Activated CD4-positive, alpha-beta T cell treated with anti-CD3 and anti-CD28 coated beads for 1 hour (primary cell): ENCODE measurements around the gene CDKN1B.

Source experiments
- DNase-seq: peaks from one replicate; pipeline ENCODE4 v3.0.0-alpha.2; 2020

Gene CDKN1B

GRCh38 chr12:12716793-12717585 is at the start of gene CDKN1B:
CDKN1B (plus strand) TSS chr12:12717368; CDS start chr12:12717840, 472 bp downstream.
- DNase-seq = peak; percentile 78

DNA sequence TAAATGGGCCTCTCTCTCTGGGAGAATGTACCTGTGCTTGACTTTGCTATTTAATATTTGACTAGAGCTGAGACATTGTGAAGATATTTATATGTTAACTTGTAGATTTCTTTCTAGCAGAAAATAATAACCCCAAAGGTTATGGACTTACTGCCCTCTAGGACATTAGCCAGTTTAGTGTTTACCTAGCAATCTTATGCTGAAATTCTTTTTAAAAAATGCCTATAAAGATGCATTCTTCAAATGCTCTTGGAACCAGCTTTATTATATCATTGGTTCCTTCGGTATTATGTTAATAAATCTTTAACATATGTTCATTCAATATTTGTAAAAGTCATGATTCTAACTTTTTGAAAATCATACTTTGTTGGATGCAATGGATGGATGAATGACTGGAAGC is 49.2 kb upstream of the CDKN1B start:
- no peak for DNase-seq

GRCh38 chr12:12669020-12669419 is 48.1 kb upstream of the CDKN1B start:
- DNase-seq = no peak

DNA sequence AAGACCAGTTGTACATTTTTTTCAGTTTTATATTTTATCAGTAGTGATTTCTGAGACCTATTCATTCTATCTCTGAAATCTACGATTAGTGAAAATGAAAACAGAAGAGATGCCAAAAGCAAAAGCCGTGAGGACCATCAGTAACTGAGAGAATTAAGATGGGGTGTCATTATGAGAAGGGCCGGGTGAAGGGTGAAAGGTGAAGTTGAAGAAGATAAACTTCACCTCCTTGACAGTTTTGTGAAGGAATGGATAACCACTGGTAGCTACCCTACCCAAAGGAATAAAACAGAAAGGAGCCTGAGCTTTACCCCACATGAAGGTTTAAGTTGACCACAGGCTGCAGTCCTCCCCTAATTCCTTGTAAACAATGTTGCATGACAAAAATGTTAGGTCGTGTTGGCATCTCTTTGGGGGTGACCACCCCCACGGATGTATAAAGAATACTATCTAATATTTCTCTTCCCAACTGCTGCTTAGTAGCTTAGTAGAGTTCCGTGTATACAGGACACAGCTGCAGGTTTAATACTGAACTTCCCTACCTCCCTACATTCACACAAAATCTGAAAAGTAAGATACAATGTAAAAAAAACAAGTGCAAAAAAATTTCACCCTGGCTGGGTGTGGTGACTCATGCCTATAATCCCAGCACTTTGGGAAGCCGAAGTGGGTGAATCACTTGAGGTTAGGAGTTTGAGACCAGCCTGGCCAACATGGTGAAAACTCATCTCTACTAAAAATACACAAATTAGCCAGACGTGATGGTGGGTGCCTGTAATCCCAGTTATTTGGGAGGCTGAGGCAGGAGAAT is 45.1 kb upstream of the CDKN1B start:
- no peak for DNase-seq

DNA sequence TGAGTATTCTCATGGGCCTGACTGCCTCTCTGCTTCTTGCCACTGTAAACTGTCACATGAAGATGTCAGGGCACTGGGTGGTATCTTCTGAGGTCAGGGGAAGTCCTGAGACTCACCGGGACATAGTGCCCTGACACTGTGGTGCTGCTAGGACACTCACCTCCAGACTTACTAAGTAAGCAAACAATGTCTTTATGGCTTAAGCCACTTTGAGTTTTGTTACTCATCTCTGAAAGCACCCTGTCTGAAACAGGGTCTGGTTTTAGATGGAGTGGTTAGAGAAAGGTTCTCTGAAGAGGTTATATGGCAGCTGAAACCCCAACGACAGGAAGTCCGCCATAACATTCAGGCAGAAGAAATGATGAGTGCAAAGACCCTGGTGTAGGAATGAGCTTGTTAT is 43.9 kb upstream of the CDKN1B start:
- no peak for DNase-seq

GRCh38 chr12:12676605-12677004 is 40.6 kb upstream of the CDKN1B start:
- DNase-seq = no peak

- DNase-seq = no peak
Measured at GRCh38 chr12:12681061-12681765, 36.0 kb upstream of the CDKN1B start.

DNA sequence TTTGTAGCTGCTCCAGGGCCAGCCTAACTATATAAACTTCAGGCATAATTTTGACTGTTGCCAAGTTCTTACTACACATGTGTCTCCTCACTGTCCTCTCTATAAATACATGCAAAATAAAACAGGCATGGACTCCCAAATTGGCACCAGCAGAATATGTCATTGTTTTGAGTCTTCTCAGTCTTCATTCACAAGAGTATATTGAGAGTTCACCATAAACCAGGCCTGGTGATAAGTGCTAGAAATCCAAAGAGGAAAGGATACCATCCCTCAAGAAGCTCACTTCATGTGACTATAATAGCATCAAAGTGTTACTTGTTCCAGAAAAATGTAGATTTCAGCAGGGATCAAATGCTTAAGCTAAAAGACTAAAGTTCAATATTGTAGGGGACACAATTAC is 34.9 kb upstream of the CDKN1B start:
- DNase-seq = no peak

DNA sequence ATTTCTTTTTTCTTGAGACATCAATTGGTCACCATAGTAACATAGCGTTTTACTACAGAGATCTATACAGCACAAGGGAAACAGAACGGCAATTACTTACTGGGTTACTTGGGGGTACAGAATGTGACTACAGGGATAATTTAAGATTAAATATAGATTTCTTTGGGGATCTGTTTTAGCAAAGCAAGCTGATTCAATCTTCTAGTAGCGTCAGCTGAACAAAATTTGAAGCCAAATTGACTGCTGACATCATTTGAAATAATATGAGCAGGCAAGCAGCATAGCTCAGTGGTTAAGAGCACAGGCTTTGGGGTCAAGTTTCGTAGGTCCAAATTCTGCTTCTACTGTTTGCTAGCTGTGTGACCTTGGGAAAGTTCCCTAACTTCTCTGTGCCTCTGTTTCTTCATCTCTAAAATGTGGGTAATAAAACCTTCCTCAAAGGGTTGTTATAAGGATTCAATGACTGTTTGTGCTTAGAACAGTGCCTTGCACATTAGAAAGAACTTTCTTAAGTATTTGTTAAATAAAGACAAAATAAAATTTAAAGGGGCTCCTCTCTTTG is 34.0 kb upstream of the CDKN1B start:
- no peak for DNase-seq

GRCh38 chr12:12683725-12684124 is 33.4 kb upstream of the CDKN1B start:
- no peak for DNase-seq

DNA sequence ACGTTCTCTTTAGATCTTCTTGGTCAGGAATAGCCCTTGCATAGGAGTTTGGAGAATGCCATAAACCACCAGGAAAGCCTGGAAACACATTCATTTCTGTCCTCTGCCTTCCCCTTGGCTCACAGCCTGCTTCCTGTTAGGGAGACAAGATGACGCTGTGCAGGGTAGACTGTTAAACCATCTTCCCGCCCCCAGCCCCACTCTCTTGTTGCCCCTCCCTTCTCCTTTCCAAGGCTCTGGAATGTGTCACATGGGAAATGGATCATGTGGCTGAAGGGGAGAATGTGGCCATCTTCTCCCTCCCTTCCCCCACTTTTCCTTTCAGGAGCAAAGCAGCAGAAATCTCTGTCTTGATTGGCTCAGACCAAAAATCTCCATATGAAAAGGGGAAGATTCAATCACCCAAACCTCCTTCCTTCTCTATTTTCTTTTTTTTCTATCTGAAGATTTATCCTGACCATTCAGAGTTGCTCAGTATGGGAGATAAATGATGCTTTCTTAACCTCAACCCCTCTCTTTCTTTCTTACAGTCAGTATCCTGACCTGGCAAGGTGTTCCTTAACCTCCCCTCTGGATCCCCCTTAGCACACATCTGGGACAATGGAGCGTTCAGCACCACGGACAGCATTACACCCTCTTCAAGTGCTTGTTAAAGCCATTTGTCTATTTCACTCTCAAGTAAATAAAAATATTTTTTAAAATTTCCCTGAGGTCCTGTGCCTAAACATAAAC is 32.6 kb upstream of the CDKN1B start:
- no peak for DNase-seq

- no peak for DNase-seq
Measured at GRCh38 chr12:12685305-12685704, 31.9 kb upstream of the CDKN1B start.

- DNase-seq = no peak
Measured at GRCh38 chr12:12686472-12686871, 30.7 kb upstream of the CDKN1B start.

DNA sequence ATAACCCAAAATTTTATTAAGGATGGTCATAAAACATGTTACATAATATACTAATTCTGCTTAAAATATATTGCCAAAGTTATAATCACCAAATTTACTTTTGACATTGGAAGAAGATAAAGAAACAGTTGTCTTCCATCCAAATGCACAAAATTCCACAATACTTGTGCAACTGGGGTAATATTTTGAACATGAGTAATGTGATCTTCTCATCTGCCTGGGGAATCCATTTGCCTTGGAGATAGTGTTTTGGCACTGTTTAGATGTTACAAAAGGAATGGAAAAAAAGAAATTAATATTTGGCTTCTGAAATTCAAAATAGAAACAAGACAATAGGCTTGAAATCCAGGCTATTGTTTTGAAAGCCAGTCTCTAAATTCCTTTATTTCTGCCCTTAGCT is 30.2 kb upstream of the CDKN1B start:
- no peak for DNase-seq

DNA sequence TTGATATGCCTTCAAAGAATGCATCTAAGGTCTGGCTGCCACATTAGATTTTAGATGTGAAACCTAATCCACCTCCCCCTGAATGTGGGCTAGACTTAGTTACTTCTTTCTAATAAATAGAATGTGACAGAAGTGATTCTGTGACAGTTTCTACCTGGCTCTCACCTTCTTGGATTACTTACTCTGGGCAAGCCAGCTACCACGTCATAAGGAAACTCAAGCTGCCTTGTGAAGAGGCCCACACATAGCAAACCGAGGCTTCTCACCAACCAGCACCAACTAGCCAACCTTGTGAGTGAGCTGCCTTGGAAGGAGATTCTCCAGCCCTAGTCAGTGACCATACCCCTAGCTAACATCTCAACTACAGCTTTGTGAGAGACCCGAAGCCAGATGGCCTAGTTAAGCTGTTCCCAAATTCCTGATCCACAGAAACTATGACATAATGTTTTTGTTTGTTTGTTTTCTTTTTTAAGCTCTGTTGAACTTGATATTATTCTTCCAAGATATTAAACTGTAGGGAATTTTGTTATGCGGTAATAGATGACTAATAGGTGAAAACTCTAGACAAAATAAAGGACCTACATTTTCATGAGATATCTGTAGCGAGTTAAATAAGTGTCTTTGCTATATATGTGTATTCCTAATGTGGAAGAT is 27.4 kb upstream of the CDKN1B start:
- DNase-seq = no peak

DNA sequence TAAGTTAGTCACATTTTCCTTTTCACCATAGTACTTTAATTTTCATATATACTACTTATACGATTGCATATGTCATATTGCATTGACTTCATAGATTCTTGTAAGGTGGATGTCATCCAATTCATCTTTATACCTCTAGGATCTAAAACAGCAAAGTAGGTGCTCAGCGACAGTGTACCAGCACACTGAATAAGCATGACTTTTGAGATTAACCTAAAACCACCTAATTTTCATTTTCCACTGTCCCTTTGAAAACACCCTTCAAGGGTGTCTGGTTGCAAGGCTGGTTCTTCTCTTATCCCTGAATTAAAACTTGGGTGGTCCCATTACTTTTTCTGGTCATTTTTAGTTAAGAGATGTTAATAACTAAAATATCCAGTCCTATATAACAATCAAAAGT is 25.6 kb upstream of the CDKN1B start:
- no peak for DNase-seq

DNA sequence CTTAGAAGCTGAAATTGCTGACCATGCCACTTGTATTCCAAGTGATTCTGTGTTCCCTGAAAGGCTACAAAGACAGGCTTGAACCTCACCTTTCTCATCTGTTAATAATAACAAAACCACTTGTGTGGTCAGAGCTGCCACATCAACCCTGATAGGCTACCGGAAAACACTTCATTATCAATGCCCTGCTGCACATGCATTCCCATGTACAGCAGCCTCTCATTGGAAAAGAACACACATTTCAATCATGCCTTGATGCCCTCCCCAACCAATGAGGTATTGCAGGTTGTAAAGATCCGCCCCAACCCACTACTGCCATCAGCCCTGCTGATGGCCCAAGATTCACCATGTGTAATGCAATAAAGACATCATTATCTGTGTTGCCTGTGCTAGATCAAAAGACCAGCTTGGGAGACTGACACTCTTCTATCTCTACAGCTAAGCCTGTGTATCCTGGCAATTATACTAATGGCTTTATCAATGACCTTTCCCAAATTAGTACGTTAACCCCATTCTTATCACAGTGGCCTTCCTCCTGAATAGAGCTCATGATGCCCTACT is 24.0 kb upstream of the CDKN1B start:
- no peak for DNase-seq

DNA sequence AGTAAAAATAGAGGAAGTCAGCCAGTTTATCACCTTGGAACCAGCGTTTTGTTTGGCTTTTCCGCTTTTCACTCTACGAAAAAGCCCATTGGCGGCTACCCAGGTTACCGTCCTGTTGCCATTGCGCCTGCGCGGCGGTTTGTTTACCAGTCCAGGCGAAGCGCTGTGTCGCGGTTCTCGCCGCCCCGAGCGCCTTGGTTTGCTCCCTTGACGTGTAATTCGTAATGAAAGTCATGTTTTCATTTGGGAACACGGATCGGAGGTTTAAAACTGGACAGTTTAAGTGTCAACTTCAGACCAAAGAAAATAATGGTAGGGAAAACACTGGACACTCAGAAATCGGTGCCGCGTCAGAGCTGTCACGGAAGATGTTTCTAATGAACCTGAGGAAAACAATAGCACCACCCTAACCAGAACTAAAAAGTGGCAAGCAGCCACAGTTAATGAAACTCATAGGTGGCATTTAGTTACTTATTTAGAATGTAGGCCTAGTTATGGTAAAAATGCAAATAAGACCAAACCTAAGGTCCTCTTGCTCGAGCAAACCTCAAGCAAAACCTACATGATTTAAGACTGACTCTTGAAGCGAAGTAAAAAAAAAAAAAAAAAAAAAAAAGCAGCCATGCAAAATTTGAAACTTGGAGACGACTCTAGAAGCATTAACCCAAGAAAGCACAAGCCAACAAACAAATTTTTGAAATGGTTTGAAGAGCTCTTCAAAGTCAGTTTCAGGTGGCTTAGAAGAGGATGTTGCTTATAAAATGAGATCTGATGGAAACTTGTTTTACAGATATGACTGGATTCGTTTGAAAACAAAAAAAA is 20.4 kb upstream of the CDKN1B start:
- DNase-seq = peak; percentile 85

DNA sequence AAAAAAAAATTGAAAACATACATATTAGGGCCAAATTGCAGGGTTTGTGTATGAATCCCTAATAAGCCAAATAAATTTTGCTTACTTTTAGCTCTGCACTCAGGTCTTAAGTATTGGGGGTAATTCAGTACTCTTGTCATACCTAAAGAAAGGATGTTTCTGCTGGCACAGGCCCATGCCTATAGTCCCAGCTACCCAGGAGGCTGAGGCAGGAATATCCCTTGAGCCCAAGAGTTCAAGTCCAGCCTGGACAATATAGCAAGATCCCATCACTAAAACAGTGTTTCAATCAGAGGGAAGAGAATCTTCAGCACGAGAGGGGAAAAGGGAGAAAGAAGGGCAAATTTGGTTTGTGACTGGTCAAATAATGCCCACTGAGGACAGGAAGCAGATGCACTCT is 17.8 kb upstream of the CDKN1B start:
- no peak for DNase-seq

- DNase-seq = no peak
Measured at GRCh38 chr12:12700254-12700653, 16.9 kb upstream of the CDKN1B start.

- DNase-seq = no peak
Measured at GRCh38 chr12:12701457-12701856, 15.7 kb upstream of the CDKN1B start.
